GM18526 (cell line): ENCODE data around the gene KLHDC7A.

ENCODE experiments used
- POLR2A ChIP-seq: IDR thresholded peaks from 3 replicates; pipeline ENCODE4 v1.6.1; 2011; ENCODE audit not compliant: insufficient read length; ENCODE audit errors: extremely low read depth

Gene KLHDC7A

GRCh38 chr1:18489417-18490143 lies 8.8 kb downstream of the KLHDC7A start:
- no peak for TF ChIP-seq POLR2A

GRCh38 chr1:18491168-18491567 lies 10.4 kb downstream of the KLHDC7A start:
- TF ChIP-seq POLR2A, result no peak

- no peak for TF ChIP-seq POLR2A
Measured at GRCh38 chr1:18494304-18494703, 13.6 kb downstream of the KLHDC7A start.

- no peak for TF ChIP-seq POLR2A
Measured at GRCh38 chr1:18495635-18496034, 14.9 kb downstream of the KLHDC7A start.

- TF ChIP-seq POLR2A, result no peak
Measured at GRCh38 chr1:18496056-18496455, 15.3 kb downstream of the KLHDC7A start.

GRCh38 chr1:18496497-18497235 lies 15.9 kb downstream of the KLHDC7A start:
- no peak for TF ChIP-seq POLR2A

- TF ChIP-seq POLR2A, result no peak
Measured at GRCh38 chr1:18501833-18502232, 21.1 kb downstream of the KLHDC7A start.

GRCh38 chr1:18504609-18505008 lies 23.9 kb downstream of the KLHDC7A start:
- TF ChIP-seq POLR2A, result no peak

GRCh38 chr1:18505666-18506065 lies 24.9 kb downstream of the KLHDC7A start:
- TF ChIP-seq POLR2A, result no peak

- no peak for TF ChIP-seq POLR2A
Measured at GRCh38 chr1:18508084-18508483, 27.4 kb downstream of the KLHDC7A start.

GRCh38 chr1:18511149-18511873 lies 30.6 kb downstream of the KLHDC7A start:
- TF ChIP-seq POLR2A, result no peak

- TF ChIP-seq POLR2A, result no peak
Measured at GRCh38 chr1:18511874-18512150, 31.1 kb downstream of the KLHDC7A start.

GRCh38 chr1:18512883-18513282 lies 32.2 kb downstream of the KLHDC7A start:
- no peak for TF ChIP-seq POLR2A

- no peak for TF ChIP-seq POLR2A
Measured at GRCh38 chr1:18513995-18514394, 33.3 kb downstream of the KLHDC7A start.

- TF ChIP-seq POLR2A, result no peak
Measured at GRCh38 chr1:18515120-18515667, 34.5 kb downstream of the KLHDC7A start.

- TF ChIP-seq POLR2A, result no peak
Measured at GRCh38 chr1:18516473-18516872, 35.7 kb downstream of the KLHDC7A start.

- TF ChIP-seq POLR2A, result no peak
Measured at GRCh38 chr1:18526436-18527275, 45.9 kb downstream of the KLHDC7A start.
